ENCODE data around the gene DHH.

Gene DHH

GRCh38 chr12:49079793-49080192 is 14.8 kb downstream of the DHH start:
- Mint-ChIP-seq H3K27me3 (ENCODE audit: low read depth, poor library complexity) (peaks cover 48% of the 10 kb centered on the region), H3K27ac (no peak overlapping the region), H3K9me3 (no peaks in the 10 kb centered on the region), H3K4me1 (no peaks in the 10 kb centered on the region), H3K36me3 (ENCODE audit: low read depth) (no peaks in the 10 kb centered on the region), H3K4me3 (no peak overlapping the region)
- no peak for DNase-seq
- no peak for TF ChIP-seq CTCF (IDR thresholded peaks at IDR 0.05)

- peaks cover 18% of the 10 kb centered on the region for H3K4me1 Mint-ChIP-seq
- H3K36me3 Mint-ChIP-seq (ENCODE audit: low read depth) = no peaks in the 10 kb centered on the region
- no peak overlapping the region for H3K4me3 Mint-ChIP-seq
- H3K27ac Mint-ChIP-seq = no peak overlapping the region
- DNase-seq = no peak
- TF ChIP-seq CTCF (IDR thresholded peaks at IDR 0.05) = no peak
- no peaks in the 10 kb centered on the region for H3K9me3 Mint-ChIP-seq
- H3K27me3 Mint-ChIP-seq (ENCODE audit: low read depth, poor library complexity) = peaks cover 17% of the 10 kb centered on the region
Measured at GRCh38 chr12:49070971-49071370, 23.6 kb downstream of the DHH start.

GRCh38 chr12:49069507-49070346 is 24.9 kb downstream of the DHH start, which contains the start of gene RHEBL1:
RHEBL1 (minus strand) TSS chr12:49069979; CDS start chr12:49069785, 194 bp downstream.
- peak within 1 kb of the TSS; percentile 92 for H3K4me3 Mint-ChIP-seq
- DNase-seq = peak; percentile 98
- H3K4me1 Mint-ChIP-seq = peaks cover 18% of the 10 kb centered on the region
- peaks cover 17% of the 10 kb centered on the region for H3K27me3 Mint-ChIP-seq (ENCODE audit: low read depth, poor library complexity)
- TF ChIP-seq CTCF (IDR thresholded peaks at IDR 0.05) = no peak
- H3K9me3 Mint-ChIP-seq = no peaks in the 10 kb centered on the region
- no peaks in the 10 kb centered on the region for H3K36me3 Mint-ChIP-seq (ENCODE audit: low read depth)
- H3K27ac Mint-ChIP-seq = peak within 1 kb of the TSS; percentile 64

- Mint-ChIP-seq H3K36me3 (ENCODE audit: low read depth) (no peaks in the 10 kb centered on the region), H3K9me3 (no peaks in the 10 kb centered on the region), H3K27ac (no peak overlapping the region), H3K27me3 (ENCODE audit: low read depth, poor library complexity) (peaks cover 17% of the 10 kb centered on the region), H3K4me1 (peaks cover 21% of the 10 kb centered on the region), H3K4me3 (peak overlapping the region; percentile 92)
- peak; percentile 26 for DNase-seq
- TF ChIP-seq CTCF (IDR thresholded peaks at IDR 0.05) = no peak
Measured at GRCh38 chr12:49068879-49069506, 25.6 kb downstream of the DHH start.

GRCh38 chr12:49066120-49066519 is 28.5 kb downstream of the DHH start:
- peaks cover 29% of the 10 kb centered on the region for H3K4me1 Mint-ChIP-seq
- H3K36me3 Mint-ChIP-seq (ENCODE audit: low read depth) = no peaks in the 10 kb centered on the region
- DNase-seq = no peak
- peaks cover 11% of the 10 kb centered on the region for H3K27me3 Mint-ChIP-seq (ENCODE audit: low read depth, poor library complexity)
- no peaks in the 10 kb centered on the region for H3K9me3 Mint-ChIP-seq
- H3K27ac Mint-ChIP-seq = no peak overlapping the region
- TF ChIP-seq CTCF (IDR thresholded peaks at IDR 0.05) = no peak
- no peak overlapping the region for H3K4me3 Mint-ChIP-seq
